Tibial artery (tissue), 4 donors: ENCODE data around the gene MAP3K7.

ENCODE experiments used
- DNase-seq, 2 donors: peaks; one replicate each; pipeline ENCODE4 v3.0.0-alpha.2; 2019
- H3K27ac ChIP-seq, 2 donors: fragments of 200-600 bp; sonication (generic) in 1 of 2; 1 replicate in 1 of 2; 2 replicates in 1 of 2; pipeline ENCODE4 v1.5.1; 2018 to 2019; ENCODE audit warnings: mild to moderate bottlenecking in 1 of 2
- H3K27me3 ChIP-seq, 2 donors: fragments of 200-600 bp; sonication (generic) in 1 of 2; one replicate each; pipeline versions ENCODE4 v1.5.1 to v1.6.0; 2016 to 2019
- H3K36me3 ChIP-seq, 3 donors: fragments of 200-600 bp; sonication (generic) in 2 of 3; one replicate each; pipeline ENCODE4 v1.5.1; 2016 to 2019; ENCODE audit warnings: mild to moderate bottlenecking in 2 of 3
- H3K4me1 ChIP-seq, 4 donors: fragments of 200-600 bp; sonication (generic) in 2 of 4; 1 replicate in 3 of 4; 2 replicates in 1 of 4; pipeline ENCODE4 v1.5.1; 2016 to 2019
- H3K4me3 ChIP-seq, 2 donors: fragments of 200-600 bp; sonication (generic) in 1 of 2; 1 replicate in 1 of 2; 2 replicates in 1 of 2; pipeline ENCODE4 v1.5.1; 2018 to 2019; ENCODE audit warnings: mild to moderate bottlenecking in 2 of 2
- H3K9me3 ChIP-seq, 3 donors: fragments of 200-600 bp; sonication (generic) in 1 of 3; one replicate each; pipeline ENCODE4 v1.5.1; 2016 to 2019
- CTCF ChIP-seq, 2 experiments: fragments of 200-600 bp in 1 of 2; fragments of 450-650 bp in 1 of 2; IDR thresholded peaks; one replicate each; pipeline ENCODE4 v1.5.1; 2017 to 2019; ENCODE audit warnings: antibody characterized with exemption in 2 of 2, mild to moderate bottlenecking in 1 of 2, moderate library complexity in 1 of 2
- intact Hi-C: fragments of 100-400 bp; cut with DNase I; formaldehyde crosslinking; loops from one replicate; pipeline ENCODE4 v1.15.0; 2023; ENCODE audit warnings: low total_unique reads

Gene MAP3K7

GRCh38 chr6:90523779-90524310 lies 63.0 kb downstream of the MAP3K7 start:
- intact Hi-C loops: no loop called here
- H3K4me3 ChIP-seq: no peak overlapping the region
- peaks cover 28 to 61% (median 37%) of the 10 kb centered on the region in 3 donors for H3K36me3 ChIP-seq
- no peak overlapping the region for H3K27ac ChIP-seq
- DNase-seq: no peak
- no peak for TF ChIP-seq CTCF (IDR thresholded peaks at IDR 0.05)
- H3K4me1 ChIP-seq: no peaks in the 10 kb centered on the region
- no peaks in the 10 kb centered on the region for H3K9me3 ChIP-seq
- no peaks in the 10 kb centered on the region for H3K27me3 ChIP-seq

- H3K27ac ChIP-seq: no peak overlapping the region
- H3K9me3 ChIP-seq: no peaks in the 10 kb centered on the region
- peaks cover 34 to 69% (median 40%) of the 10 kb centered on the region in 3 donors for H3K36me3 ChIP-seq
- intact Hi-C loops: no loop called here
- DNase-seq: no peak
- no peaks in the 10 kb centered on the region for H3K27me3 ChIP-seq
- no peak for TF ChIP-seq CTCF (IDR thresholded peaks at IDR 0.05)
- no peak overlapping the region for H3K4me3 ChIP-seq
- no peaks in the 10 kb centered on the region for H3K4me1 ChIP-seq
Measured at GRCh38 chr6:90521955-90522354, 64.9 kb downstream of the MAP3K7 start.

GRCh38 chr6:90516074-90516660 lies 70.7 kb downstream of the MAP3K7 start:
- Histone ChIP-seq H3K4me1 (no peaks in the 10 kb centered on the region), H3K27ac (no peak overlapping the region), H3K9me3 (no peaks in the 10 kb centered on the region), H3K27me3 (no peaks in the 10 kb centered on the region), H3K36me3 (peaks cover 47 to 71% (median 59%) of the 10 kb centered on the region in 3 donors), H3K4me3 (no peak overlapping the region)
- TF ChIP-seq CTCF (IDR thresholded peaks at IDR 0.05): no peak
- intact Hi-C loops: no loop called here
- no peak for DNase-seq

- DNase-seq: no peak
- intact Hi-C loops: no loop called here
- TF ChIP-seq CTCF (IDR thresholded peaks at IDR 0.05): no peak
- Histone ChIP-seq H3K27me3 (no peaks in the 10 kb centered on the region), H3K4me3 (no peak overlapping the region), H3K36me3 (peaks cover 38 to 56% (median 54%) of the 10 kb centered on the region in 3 donors), H3K4me1 (no peaks in the 10 kb centered on the region), H3K9me3 (no peaks in the 10 kb centered on the region), H3K27ac (no peak overlapping the region)
Measured at GRCh38 chr6:90514496-90514895, 72.4 kb downstream of the MAP3K7 start.

GRCh38 chr6:90508753-90509152 lies 78.1 kb downstream of the MAP3K7 start:
- TF ChIP-seq CTCF (IDR thresholded peaks at IDR 0.05): no peak

More at GRCh38 chr6:90508753-90509152, 78.1 kb downstream of the MAP3K7 start:
- no peak overlapping the region for H3K27ac ChIP-seq
- intact Hi-C loops: no loop called here
- H3K4me1 ChIP-seq: no peaks in the 10 kb centered on the region
- H3K9me3 ChIP-seq: peaks cover 0 to 2% (median 0%) of the 10 kb centered on the region in 3 donors
- DNase-seq: no peak
- H3K27me3 ChIP-seq: no peaks in the 10 kb centered on the region
- no peak overlapping the region for H3K4me3 ChIP-seq
- H3K36me3 ChIP-seq: peaks cover 11 to 20% (median 15%) of the 10 kb centered on the region in 3 donors
